ENCODE measurements around the gene SEMA3D. TPM values are rescaled to one million over a fixed set of nuclear protein-coding genes. Genes with fewer than 3 reads are reported as not detected.

SEMA3D gene
- total RNA-seq, 1 donor from 2014 or later: 0.25 TPM

- DNase-seq (ENCODE audit: low spot score): no peak
- no peak for ATAC-seq
Observed at GRCh38 chr7:85090143-85090542, 96.7 kb downstream of the SEMA3D start.

GRCh38 chr7:85081846-85082245, 105.0 kb downstream of the SEMA3D start:
- ATAC-seq: no peak
- no peak for DNase-seq (ENCODE audit: low spot score)

- DNase-seq (ENCODE audit: low spot score) (no peak), ATAC-seq (no peak)
Observed at GRCh38 chr7:85081392-85081791, 105.5 kb downstream of the SEMA3D start.

GRCh38 chr7:85079434-85079833, 107.4 kb downstream of the SEMA3D start:
- DNase-seq (ENCODE audit: low spot score): no peak
- no peak for ATAC-seq

GRCh38 chr7:85078181-85078580, 108.7 kb downstream of the SEMA3D start:
- ATAC-seq (no peak), DNase-seq (ENCODE audit: low spot score) (no peak)

DNA sequence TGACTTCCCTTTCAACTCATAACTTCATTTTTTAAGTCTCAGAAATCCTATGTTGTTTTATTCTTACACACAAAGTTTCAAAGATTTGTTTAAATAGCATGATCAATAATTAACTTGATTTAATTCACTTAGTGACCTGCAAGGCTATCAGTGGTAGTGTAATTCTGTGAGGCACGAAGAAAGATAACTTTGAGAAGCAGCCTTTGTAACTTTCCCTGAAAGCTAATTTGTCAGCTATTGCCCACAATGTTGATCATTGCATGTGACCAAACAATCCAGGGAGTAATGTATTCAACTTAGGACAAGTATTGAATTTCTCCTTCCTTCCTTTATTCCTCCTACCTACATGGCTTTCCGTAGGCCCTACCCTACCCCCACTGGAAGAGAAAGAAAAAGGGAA, 111.0 kb downstream of the SEMA3D start:
- ATAC-seq (no peak), DNase-seq (ENCODE audit: low spot score) (no peak)

DNA sequence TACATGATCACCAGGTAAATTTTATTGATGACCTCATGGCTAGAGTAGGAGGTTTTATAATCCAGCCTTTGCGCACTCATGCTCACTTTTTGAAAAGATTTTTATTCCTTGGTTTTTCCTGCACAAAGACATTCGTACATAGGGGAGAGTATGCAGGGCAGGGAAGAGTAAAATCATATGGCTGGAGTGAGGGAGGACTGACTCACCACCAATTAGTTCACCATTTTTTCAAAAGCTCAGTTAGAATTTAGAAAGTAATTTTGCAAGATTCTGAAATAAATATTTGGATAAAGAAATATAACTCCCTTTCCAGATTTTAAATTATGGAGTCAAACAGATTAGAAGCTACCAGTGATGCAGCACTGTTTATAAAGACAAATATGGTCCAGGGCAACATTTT, 111.9 kb downstream of the SEMA3D start:
- DNase-seq (ENCODE audit: low spot score): no peak
- ATAC-seq: no peak

- DNase-seq (ENCODE audit: low spot score): no peak
Observed at GRCh38 chr7:85074016-85074415, 112.8 kb downstream of the SEMA3D start.

GRCh38 chr7:85070967-85071628, 115.8 kb downstream of the SEMA3D start:
- no peak for DNase-seq (ENCODE audit: low spot score)
- ATAC-seq: no peak

More at GRCh38 chr7:85074016-85074415, 112.8 kb downstream of the SEMA3D start:
- no peak for ATAC-seq

DNA sequence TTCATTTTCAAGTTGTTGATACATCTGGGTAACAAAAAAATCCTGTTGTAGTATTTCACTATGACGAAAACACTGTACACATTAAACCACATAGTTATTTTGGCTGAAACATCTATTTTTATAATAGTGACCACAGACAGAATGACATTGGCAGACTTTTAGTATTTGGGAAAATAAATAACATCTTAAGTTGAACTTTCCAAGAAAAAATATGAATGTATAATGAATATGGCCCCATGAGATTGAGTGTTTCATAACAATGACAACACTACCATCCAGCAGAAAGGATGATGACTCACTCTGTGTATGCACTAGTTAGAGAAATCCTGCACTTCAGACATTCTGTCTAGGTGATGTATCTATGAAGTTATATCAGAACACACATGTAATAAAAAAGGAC, 118.1 kb downstream of the SEMA3D start:
- no peak for ATAC-seq
- no peak for DNase-seq (ENCODE audit: low spot score)

GRCh38 chr7:85067371-85067770, 119.5 kb downstream of the SEMA3D start:
- no peak for DNase-seq (ENCODE audit: low spot score)
- no peak for ATAC-seq

DNA sequence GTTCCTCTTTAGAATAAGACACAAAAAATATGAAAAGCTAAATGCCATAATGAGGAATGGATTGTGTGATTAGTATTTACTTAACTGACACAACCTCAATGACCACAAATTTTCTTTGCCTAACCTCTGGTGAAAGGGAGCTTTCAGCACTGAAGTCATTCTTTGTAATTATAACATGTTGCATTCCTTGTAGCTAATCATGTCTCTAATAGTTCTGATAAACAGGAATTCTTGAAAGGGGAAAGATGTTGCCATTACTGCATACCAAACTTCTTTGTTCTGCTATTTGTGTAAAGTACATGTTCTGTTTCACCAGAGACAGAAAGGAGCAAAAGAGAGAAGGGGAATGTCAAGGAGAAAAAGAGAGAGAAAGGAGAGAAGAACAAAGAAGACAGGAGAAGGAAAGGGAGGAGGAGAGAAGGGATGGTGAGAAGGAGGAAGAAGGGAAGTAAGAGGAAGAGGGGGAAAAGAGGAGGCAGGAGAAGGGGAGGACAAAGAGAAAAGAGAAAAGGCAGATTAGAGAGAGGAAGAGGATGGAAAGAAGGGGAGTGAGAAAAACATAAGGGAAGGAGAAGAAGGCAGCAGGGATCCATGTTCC, 120.9 kb downstream of the SEMA3D start:
- no peak for DNase-seq (ENCODE audit: low spot score)
- no peak for ATAC-seq

DNA sequence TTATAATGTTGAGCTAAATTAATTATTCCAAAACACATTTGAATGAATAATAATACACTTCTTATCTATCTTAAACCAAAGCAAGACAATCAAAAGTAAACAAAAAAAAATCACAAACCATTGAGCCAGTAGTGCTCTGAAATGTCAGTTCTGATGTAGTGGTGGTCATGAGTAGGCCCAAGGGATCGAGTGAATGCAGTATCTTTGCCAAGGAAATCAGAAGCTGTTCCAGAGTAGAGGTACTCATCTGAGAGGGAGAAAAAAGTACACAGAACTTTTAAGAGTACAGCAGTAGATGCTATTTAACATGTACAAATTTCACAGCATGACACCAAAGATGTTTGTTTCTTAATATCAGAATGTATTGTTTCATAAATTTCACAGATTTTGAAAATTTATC, 121.5 kb downstream of the SEMA3D start:
- ATAC-seq (no peak), DNase-seq (ENCODE audit: low spot score) (no peak)

DNA sequence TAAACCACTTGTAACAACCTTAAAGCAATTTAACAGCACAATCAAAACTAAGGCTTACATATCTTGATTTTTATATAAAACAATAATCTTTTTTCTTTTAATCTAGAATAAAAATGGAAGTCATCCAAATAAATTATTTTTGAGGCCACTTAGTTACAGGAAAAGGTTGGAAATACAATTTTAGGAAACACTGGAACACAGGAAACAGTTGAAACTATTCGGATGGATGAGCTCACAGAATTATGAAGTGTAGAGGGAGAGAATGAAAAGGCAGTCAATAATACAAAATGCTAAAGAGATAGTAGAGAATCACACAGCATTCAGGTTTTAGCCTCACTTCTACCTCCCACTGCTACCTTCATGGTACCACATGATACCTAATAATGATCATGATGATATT, 124.2 kb downstream of the SEMA3D start:
- DNase-seq (ENCODE audit: low spot score) (no peak), ATAC-seq (no peak)

DNA sequence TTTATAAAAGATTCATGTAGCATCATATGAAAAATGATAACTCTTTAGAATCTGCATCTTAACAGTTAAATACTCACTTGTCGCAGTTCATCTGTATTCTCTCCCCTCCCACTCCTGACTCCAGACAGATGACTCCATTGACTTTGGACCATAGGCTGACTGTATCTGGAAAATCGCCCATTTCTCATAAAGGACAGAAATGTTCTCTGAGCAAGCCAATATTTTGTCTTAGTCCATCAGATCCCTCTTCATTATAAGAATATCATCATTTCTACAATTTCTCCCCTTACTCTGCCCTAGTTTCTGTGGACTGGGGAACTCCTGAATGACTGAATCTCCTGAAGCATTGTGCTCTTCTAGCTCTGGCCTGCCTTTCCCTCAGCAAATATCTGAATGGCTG, 125.4 kb downstream of the SEMA3D start:
- ATAC-seq (no peak), DNase-seq (ENCODE audit: low spot score) (no peak)

GRCh38 chr7:85060696-85061095, 126.2 kb downstream of the SEMA3D start:
- DNase-seq (ENCODE audit: low spot score) (no peak), ATAC-seq (no peak)

GRCh38 chr7:85055906-85056305, 130.9 kb downstream of the SEMA3D start:
- DNase-seq (ENCODE audit: low spot score) (no peak), ATAC-seq (no peak)

- ATAC-seq: no peak
- no peak for DNase-seq (ENCODE audit: low spot score)
Observed at GRCh38 chr7:85055196-85055595, 131.7 kb downstream of the SEMA3D start.

DNA sequence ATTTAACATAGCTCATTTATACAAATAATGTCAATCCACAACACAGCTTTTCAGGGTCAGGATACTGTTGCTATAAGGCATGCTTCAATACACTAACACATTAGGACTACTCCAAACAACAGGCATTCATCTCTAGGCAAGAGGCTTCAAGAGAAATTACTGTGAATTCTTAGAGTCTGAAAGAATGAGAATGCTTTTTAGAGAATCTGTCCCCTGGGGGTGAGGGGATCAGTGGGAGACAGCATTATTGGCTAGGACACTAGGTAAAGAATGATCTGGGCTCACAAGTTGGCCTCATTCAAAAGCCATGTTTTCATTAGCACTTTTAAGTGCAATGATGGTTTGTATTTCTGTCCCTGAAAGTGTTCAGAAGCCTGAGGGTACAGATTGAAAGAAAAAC, 132.6 kb downstream of the SEMA3D start:
- ATAC-seq (no peak), DNase-seq (ENCODE audit: low spot score) (no peak)

GRCh38 chr7:85052894-85053293, 134.0 kb downstream of the SEMA3D start:
- DNase-seq (ENCODE audit: low spot score) (no peak), ATAC-seq (no peak)

- DNase-seq (ENCODE audit: low spot score) (no peak), ATAC-seq (no peak)
Observed at GRCh38 chr7:85052056-85052737, 134.7 kb downstream of the SEMA3D start.

DNA sequence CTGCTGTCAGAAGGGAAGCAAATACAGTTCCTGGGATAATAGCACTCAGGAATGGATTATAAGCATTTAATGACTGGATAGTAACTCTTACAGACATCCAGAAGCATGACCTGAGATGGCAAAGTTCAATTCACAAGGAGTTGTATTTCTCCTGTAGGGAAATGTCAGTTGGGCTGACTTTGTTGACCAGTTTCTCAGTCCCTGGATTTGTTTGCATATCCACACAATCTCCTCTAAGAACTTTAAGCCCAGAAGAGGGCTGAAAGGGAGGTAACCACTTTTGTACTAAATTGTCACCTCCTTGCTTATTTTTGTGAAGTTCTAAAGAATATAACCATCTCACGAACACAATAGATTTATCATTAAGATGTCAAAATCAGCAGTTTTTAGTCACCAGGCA, 140.3 kb downstream of the SEMA3D start:
- ATAC-seq (no peak), DNase-seq (ENCODE audit: low spot score) (no peak)

Data from left lobe of liver (tissue), 2 donors.